HepG2 (cell line): Measurements from ENCODE around the gene TADA2A. TPM values are rescaled to one million over a fixed set of nuclear protein-coding genes. Genes with fewer than 3 reads are reported as not detected.
A peak's percentile ranks its signal among the peaks of the same experiment; 100 is the strongest.

Experiments used
- ATM ChIP-seq: fragments of 450-650 bp; IDR thresholded peaks from 2 replicates; pipeline ENCODE4 v1.7.1; 2017; ENCODE audit warnings: mild to moderate bottlenecking, borderline replicate concordance
- BRD4 ChIP-seq: sonication (generic); formaldehyde crosslinking; IDR thresholded peaks from 2 replicates; pipeline ENCODE4 v1.4.0; 2020; ENCODE audit warnings: missing genetic modification reagents
- HOXA7 ChIP-seq: sonication (generic); formaldehyde crosslinking; IDR thresholded peaks from 2 replicates; pipeline ENCODE4 v1.8.1; 2022; ENCODE audit warnings: mild to moderate bottlenecking, missing genetic modification reagents, moderate library complexity
- JARID2 ChIP-seq: sonication (generic); formaldehyde crosslinking; IDR thresholded peaks from 2 replicates; pipeline ENCODE4 v1.8.1; 2023; ENCODE audit warnings: missing genetic modification reagents, inconsistent platforms; ENCODE audit not compliant: insufficient replicate concordance
- KLF11 ChIP-seq: IDR thresholded peaks from 2 replicates; pipeline ENCODE4 v1.6.1; 2016; ENCODE audit warnings: missing compliant biosample characterization
- NCOA5 ChIP-seq: sonication (generic); formaldehyde crosslinking; IDR thresholded peaks from 2 replicates; pipeline ENCODE4 v1.4.0; 2020; ENCODE audit warnings: missing genetic modification reagents
- PAX8 ChIP-seq: sonication (generic); formaldehyde crosslinking; IDR thresholded peaks from 2 replicates; pipeline ENCODE4 v1.8.0; 2022; ENCODE audit warnings: mild to moderate bottlenecking, missing genetic modification reagents, borderline replicate concordance
- PHF8 ChIP-seq: sonication (generic); formaldehyde crosslinking; IDR thresholded peaks from 2 replicates; pipeline ENCODE4 v1.5.0; 2020; ENCODE audit warnings: missing genetic modification reagents
- POLR2AphosphoS2 ChIP-seq: IDR thresholded peaks from 2 replicates; pipeline ENCODE4 v1.6.1; 2011; ENCODE audit warnings: low read depth, low read length, improper control_type of control experiment
- PPARG ChIP-seq: conservative IDR thresholded peaks from 2 replicates; pipeline ENCODE4 v1.6.1; 2016; ENCODE audit warnings: missing biosample characterization, missing genetic modification reagents
- SP4 ChIP-seq: sonication (generic); formaldehyde crosslinking; IDR thresholded peaks from 2 replicates; pipeline ENCODE4 v1.8.1; 2023; ENCODE audit warnings: mild to moderate bottlenecking, missing genetic modification reagents
- TEAD2 ChIP-seq: sonication (generic); formaldehyde crosslinking; IDR thresholded peaks from 2 replicates; pipeline ENCODE4 v1.9.0; 2021; ENCODE audit warnings: missing genetic modification reagents
- ZMYM4 ChIP-seq: sonication (generic); formaldehyde crosslinking; IDR thresholded peaks from 2 replicates; pipeline ENCODE4 v1.8.1; 2023; ENCODE audit warnings: mild to moderate bottlenecking, missing genetic modification reagents
- ZNF549 ChIP-seq: sonication (generic); formaldehyde crosslinking; IDR thresholded peaks from 2 replicates; pipeline ENCODE4 v1.5.0; 2020; ENCODE audit warnings: missing genetic modification reagents
- ZNF776 ChIP-seq: sonication (generic); formaldehyde crosslinking; IDR thresholded peaks from 2 replicates; pipeline ENCODE4 v1.4.0; 2020; ENCODE audit warnings: mild to moderate bottlenecking, missing genetic modification reagents
- polyA plus RNA-seq, 8 experiments: library from polyadenylated mRNA; depleted of rRNA in 3 of 8; stranded (reverse) in 7 of 8; unstranded in 1 of 8; fragments of >200 nt; fragmentation: Illumina TruSeq in 4 of 8; extraction: Trizol in 4 of 8; gene quantifications; 2 replicates each; pipeline versions ENCODE4 v1.2.1 to v1.2.3, GENCODE V29; 2011 to 2016; ENCODE audit warnings: low read depth in 4 of 8, missing spikeins in 1 of 8, mixed read lengths in 1 of 8; ENCODE audit not compliant: insufficient read depth in 1 of 8
- total RNA-seq, 5 experiments: library from RNA; depleted of rRNA; stranded (reverse); fragments of >200 nt; fragmentation: Illumina TruSeq; extraction: Trizol; gene quantifications; 2 replicates each; pipeline ENCODE4 v1.2.3, GENCODE V29; 2016; ENCODE audit warnings: low read depth in 1 of 5
- TF ChIP-seq, protein P1 (sequence below): sonication (generic); formaldehyde crosslinking; IDR thresholded peaks from 2 replicates; pipeline ENCODE4 v1.5.0; 2020; ENCODE audit warnings: missing genetic modification reagents
- TF ChIP-seq, protein P2 (sequence below): sonication (generic); formaldehyde crosslinking; IDR thresholded peaks from 2 replicates; pipeline ENCODE4 v1.8.1; 2022; ENCODE audit warnings: low read depth, mild to moderate bottlenecking, missing genetic modification reagents
- TF ChIP-seq, protein P3 (sequence below): sonication (generic); formaldehyde crosslinking; IDR thresholded peaks from 2 replicates; pipeline ENCODE4 v1.5.1; 2020; ENCODE audit warnings: mild to moderate bottlenecking, missing genetic modification reagents
- TF ChIP-seq, protein P4 (sequence below): IDR thresholded peaks from 2 replicates; pipeline ENCODE4 v1.6.1; 2016; ENCODE audit warnings: low read depth, control low read depth
- TF ChIP-seq, protein P5 (sequence below): sonication (generic); formaldehyde crosslinking; IDR thresholded peaks from 2 replicates; pipeline ENCODE4 v1.8.1; 2023; ENCODE audit warnings: missing genetic modification reagents, mild to moderate bottlenecking, borderline replicate concordance
- TF ChIP-seq, protein P6 (sequence below): sonication (generic); formaldehyde crosslinking; IDR thresholded peaks from 2 replicates; pipeline ENCODE4 v1.4.0; 2020; ENCODE audit warnings: mild to moderate bottlenecking, missing genetic modification reagents

The TADA2A gene
- total and polyA plus RNA-seq, 2 of the 13 experiments (the other 11 are each of a cell fraction or from before 2014, with no cell fraction given), result 8.0 to 14.0 TPM

DNA sequence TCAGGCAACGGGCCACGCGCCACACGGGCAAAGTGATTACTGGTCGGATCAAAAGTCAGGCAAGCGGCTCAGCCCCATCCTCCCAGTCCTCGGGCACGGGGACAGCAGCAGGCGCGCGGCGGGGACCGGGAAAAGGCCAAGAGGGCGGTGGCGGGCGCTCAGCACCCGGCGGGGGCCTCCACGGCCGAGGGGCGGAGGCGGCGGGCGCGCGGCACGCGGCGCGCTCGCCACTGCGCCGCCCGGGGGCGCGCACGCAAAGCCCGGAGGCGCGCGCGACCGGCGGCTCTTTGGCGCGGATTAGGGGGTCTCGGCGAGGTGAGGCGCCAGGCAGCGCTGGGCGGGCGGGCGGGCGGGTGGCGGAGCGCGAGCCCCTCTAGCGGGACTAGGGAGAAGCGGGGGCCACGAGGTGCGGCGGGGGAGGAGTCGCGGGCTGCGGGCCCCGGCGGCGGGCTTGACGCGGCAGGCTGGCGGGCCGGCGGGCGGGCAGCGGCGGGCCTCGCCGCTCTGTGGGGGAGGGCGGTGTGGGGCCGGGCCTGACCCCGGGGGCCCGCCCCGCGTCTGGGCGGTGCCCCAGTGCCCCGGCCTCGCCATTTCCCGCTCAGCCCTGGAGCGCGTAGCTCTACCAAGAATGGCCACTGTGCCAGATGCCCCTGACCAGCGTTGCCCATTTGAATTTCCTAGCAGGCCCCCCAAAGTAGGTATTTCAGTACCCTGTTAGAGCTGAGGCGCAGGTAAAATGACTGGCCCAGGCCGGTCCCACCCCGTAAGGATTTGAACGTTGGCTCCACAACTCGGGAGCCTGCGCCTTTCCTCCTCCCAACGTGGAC is at the start of gene TADA2A, which contains the start of gene ACACA (continued):
- TF ChIP-seq ATM, result no peak
- TF ChIP-seq PHF8, result peak; percentile 88
- no peak for TF ChIP-seq HOXA7
- TF ChIP-seq, protein P1, sequence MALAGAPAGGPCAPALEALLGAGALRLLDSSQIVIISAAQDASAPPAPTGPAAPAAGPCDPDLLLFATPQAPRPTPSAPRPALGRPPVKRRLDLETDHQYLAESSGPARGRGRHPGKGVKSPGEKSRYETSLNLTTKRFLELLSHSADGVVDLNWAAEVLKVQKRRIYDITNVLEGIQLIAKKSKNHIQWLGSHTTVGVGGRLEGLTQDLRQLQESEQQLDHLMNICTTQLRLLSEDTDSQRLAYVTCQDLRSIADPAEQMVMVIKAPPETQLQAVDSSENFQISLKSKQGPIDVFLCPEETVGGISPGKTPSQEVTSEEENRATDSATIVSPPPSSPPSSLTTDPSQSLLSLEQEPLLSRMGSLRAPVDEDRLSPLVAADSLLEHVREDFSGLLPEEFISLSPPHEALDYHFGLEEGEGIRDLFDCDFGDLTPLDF, result peak; percentile 24; the same call in 1 of the 2 replicates
- TF ChIP-seq SP4, result no peak
- TF ChIP-seq, protein P2, sequence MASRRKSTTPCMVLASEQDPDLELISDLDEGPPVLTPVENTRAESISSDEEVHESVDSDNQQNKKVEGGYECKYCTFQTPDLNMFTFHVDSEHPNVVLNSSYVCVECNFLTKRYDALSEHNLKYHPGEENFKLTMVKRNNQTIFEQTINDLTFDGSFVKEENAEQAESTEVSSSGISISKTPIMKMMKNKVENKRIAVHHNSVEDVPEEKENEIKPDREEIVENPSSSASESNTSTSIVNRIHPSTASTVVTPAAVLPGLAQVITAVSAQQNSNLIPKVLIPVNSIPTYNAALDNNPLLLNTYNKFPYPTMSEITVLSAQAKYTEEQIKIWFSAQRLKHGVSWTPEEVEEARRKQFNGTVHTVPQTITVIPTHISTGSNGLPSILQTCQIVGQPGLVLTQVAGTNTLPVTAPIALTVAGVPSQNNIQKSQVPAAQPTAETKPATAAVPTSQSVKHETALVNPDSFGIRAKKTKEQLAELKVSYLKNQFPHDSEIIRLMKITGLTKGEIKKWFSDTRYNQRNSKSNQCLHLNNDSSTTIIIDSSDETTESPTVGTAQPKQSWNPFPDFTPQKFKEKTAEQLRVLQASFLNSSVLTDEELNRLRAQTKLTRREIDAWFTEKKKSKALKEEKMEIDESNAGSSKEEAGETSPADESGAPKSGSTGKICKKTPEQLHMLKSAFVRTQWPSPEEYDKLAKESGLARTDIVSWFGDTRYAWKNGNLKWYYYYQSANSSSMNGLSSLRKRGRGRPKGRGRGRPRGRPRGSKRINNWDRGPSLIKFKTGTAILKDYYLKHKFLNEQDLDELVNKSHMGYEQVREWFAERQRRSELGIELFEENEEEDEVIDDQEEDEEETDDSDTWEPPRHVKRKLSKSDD, result no peak
- TF ChIP-seq, protein P3, sequence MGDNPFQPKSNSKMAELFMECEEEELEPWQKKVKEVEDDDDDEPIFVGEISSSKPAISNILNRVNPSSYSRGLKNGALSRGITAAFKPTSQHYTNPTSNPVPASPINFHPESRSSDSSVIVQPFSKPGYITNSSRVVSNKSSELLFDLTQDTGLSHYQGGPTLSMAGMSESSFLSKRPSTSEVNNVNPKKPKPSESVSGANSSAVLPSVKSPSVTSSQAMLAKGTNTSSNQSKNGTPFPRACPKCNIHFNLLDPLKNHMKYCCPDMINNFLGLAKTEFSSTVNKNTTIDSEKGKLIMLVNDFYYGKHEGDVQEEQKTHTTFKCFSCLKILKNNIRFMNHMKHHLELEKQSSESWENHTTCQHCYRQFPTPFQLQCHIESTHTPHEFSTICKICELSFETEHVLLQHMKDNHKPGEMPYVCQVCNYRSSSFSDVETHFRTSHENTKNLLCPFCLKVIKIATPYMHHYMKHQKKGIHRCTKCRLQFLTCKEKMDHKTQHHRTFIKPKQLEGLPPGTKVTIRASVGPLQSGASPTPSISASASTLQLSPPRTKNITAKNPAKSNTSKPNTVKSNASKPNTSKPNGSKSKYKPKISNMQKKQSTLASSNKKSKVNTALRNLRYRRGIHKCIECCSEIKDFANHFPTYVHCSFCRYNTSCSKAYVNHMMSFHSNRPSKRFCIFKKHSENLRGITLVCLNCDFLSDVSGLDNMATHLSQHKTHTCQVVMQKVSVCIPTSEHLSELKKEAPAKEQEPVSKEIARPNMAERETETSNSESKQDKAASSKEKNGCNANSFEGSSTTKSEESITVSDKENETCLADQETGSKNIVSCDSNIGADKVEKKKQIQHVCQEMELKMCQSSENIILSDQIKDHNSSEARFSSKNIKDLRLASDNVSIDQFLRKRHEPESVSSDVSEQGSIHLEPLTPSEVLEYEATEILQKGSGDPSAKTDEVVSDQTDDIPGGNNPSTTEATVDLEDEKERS (CRISPR knock-in tag), result no peak
- no peak for TF ChIP-seq PPARG (CRISPR knock-in tag)
- TF ChIP-seq, protein P4, sequence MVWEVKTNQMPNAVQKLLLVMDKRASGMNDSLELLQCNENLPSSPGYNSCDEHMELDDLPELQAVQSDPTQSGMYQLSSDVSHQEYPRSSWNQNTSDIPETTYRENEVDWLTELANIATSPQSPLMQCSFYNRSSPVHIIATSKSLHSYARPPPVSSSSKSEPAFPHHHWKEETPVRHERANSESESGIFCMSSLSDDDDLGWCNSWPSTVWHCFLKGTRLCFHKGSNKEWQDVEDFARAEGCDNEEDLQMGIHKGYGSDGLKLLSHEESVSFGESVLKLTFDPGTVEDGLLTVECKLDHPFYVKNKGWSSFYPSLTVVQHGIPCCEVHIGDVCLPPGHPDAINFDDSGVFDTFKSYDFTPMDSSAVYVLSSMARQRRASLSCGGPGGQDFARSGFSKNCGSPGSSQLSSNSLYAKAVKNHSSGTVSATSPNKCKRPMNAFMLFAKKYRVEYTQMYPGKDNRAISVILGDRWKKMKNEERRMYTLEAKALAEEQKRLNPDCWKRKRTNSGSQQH, result peak; percentile 19
- TF ChIP-seq ZMYM4 (CRISPR knock-in tag), result peak; percentile 26; the same call in 1 of the 2 replicates
- TF ChIP-seq JARID2, result peak; percentile 24
- TF ChIP-seq, protein P5, sequence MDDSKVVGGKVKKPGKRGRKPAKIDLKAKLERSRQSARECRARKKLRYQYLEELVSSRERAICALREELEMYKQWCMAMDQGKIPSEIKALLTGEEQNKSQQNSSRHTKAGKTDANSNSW (CRISPR knock-in tag), result no peak
- no peak; the same call in 1 of the 2 replicates for TF ChIP-seq PAX8 (CRISPR knock-in tag)
- TF ChIP-seq TEAD2, result no peak
- TF ChIP-seq BRD4 (CRISPR knock-in tag), result 0 out of 2 replicates have a peak, but pooled peaks have one; percentile 22
- no peak for TF ChIP-seq KLF11
- TF ChIP-seq NCOA5 (CRISPR knock-in tag), result no peak
- TF ChIP-seq POLR2AphosphoS2, result no peak
- TF ChIP-seq, protein P6, sequence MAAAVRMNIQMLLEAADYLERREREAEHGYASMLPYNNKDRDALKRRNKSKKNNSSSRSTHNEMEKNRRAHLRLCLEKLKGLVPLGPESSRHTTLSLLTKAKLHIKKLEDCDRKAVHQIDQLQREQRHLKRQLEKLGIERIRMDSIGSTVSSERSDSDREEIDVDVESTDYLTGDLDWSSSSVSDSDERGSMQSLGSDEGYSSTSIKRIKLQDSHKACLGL, result 0 out of 2 replicates have a peak, but pooled peaks have one; percentile 46
- TF ChIP-seq ZNF776, result no peak
- TF ChIP-seq ZNF549 (CRISPR knock-in tag), result no peak
